GM12874 (cell line): ENCODE results near the gene PON3.

Experiments
- CTCF ChIP-seq: IDR thresholded peaks from 2 replicates; pipeline ENCODE4 v1.5.1; 2011; ENCODE audit warnings: low read depth, mild to moderate bottlenecking, control low read depth, low read length, moderate library complexity; ENCODE audit not compliant: insufficient read depth

Gene PON3

GRCh38 chr7:95368235-95368634 lies 27.9 kb downstream of the PON3 start:
- no peak for TF ChIP-seq CTCF

DNA sequence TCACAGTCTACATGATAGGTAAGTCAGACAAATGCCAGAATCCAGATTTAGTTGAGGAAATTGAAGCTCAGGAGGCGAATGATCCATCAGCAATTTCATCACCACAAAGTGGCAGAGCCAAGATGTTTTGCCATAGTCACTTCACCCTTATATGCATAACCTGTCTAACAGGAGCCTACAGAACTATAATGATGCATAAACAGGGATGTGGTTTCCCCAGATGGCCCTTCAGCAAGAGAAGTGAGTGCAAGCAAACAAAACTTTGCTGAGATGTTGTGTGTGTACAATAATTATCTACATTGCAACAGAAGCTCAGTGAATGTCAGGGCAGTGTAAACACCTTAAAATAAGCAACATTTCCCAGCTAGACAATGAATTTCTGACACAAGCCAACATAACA lies 28.6 kb downstream of the PON3 start:
- no peak for TF ChIP-seq CTCF

- no peak for TF ChIP-seq CTCF
These were observed 31.0 kb downstream of the PON3 start for GRCh38 chr7:95365151-95365550.

- no peak for TF ChIP-seq CTCF
These were observed 38.6 kb downstream of the PON3 start for GRCh38 chr7:95357623-95358022.

- TF ChIP-seq CTCF = no peak
These were observed 53.4 kb downstream of the PON3 start for GRCh38 chr7:95342642-95343307.

- no peak for TF ChIP-seq CTCF
These were observed 54.1 kb downstream of the PON3 start for GRCh38 chr7:95342029-95342428.

- no peak for TF ChIP-seq CTCF
These were observed 55.7 kb downstream of the PON3 start for GRCh38 chr7:95340491-95340890.
